Loucy (cell line): ENCODE data around the gene PNMA3.
"Not testable (repeated sequence)": the region's sequence is repeated elsewhere in the genome, so short reads cannot be mapped to it uniquely, and the experiment has no call there.

Experiments used
- H2AFZ ChIP-seq: fragments of 200-600 bp; sonication (generic); 2 replicates; pipeline ENCODE4 v1.6.0; 2016; ENCODE audit warnings: antibody characterized with exemption, mild to moderate bottlenecking, low read length, moderate library complexity
- H3F3A ChIP-seq: fragments of 200-600 bp; 2 replicates; pipeline ENCODE4 v1.6.0; 2016; ENCODE audit warnings: antibody characterized with exemption, low read depth, mild to moderate bottlenecking
- H3K27me3 ChIP-seq: fragments of 200-600 bp; sonication (generic); 2 replicates; pipeline ENCODE4 v1.6.1; 2014; ENCODE audit warnings: low read length, mild to moderate bottlenecking; ENCODE audit not compliant: insufficient read depth, poor library complexity, severe bottlenecking
- H3K36me3 ChIP-seq: fragments of 200-600 bp; sonication (generic); 2 replicates; pipeline ENCODE4 v1.6.1; 2016; ENCODE audit warnings: low read length; ENCODE audit not compliant: insufficient read depth
- H3K4me1 ChIP-seq: fragments of 200-600 bp; sonication (generic); 2 replicates; pipeline ENCODE4 v1.5.1; 2014; ENCODE audit warnings: low read length, mild to moderate bottlenecking; ENCODE audit not compliant: insufficient read depth, poor library complexity, severe bottlenecking
- H3K4me2 ChIP-seq: fragments of 200-600 bp; sonication (generic); 2 replicates; pipeline ENCODE4 v1.6.0; 2014; ENCODE audit warnings: antibody characterized with exemption, low read length, low read depth, mild to moderate bottlenecking; ENCODE audit not compliant: poor library complexity, severe bottlenecking
- H3K4me3 ChIP-seq: fragments of 200-600 bp; sonication (generic); 2 replicates; pipeline ENCODE4 v1.5.1; 2014; ENCODE audit warnings: low read length, mild to moderate bottlenecking, mixed read lengths; ENCODE audit not compliant: poor library complexity, severe bottlenecking
- H3K79me2 ChIP-seq: fragments of 200-600 bp; sonication (generic); 2 replicates; pipeline ENCODE4 v1.6.1; 2014; ENCODE audit warnings: low read length; ENCODE audit not compliant: insufficient read depth
- H3K9ac ChIP-seq: fragments of 200-600 bp; sonication (generic); 2 replicates; pipeline ENCODE4 v1.6.0; 2014; ENCODE audit warnings: mild to moderate bottlenecking, low read depth, low read length, moderate library complexity; ENCODE audit not compliant: poor library complexity, severe bottlenecking
- H3K9me2 ChIP-seq: fragments of 200-600 bp; sonication (generic); replicated peaks from 2 replicates; pipeline ENCODE4 v1.6.1; 2016; ENCODE audit warnings: low read depth, low read length, mixed read lengths
- H3K9me3 ChIP-seq: fragments of 200-600 bp; sonication (generic); 2 replicates; pipeline ENCODE4 v1.6.1; 2014; ENCODE audit warnings: mild to moderate bottlenecking, antibody characterized with exemption, low read length, low read depth; ENCODE audit not compliant: insufficient read depth
- H4K20me1 ChIP-seq: fragments of 200-600 bp; sonication (generic); 2 replicates; pipeline ENCODE4 v1.6.0; 2014; ENCODE audit warnings: antibody characterized with exemption, low read length, mild to moderate bottlenecking; ENCODE audit not compliant: insufficient read depth, poor library complexity, severe bottlenecking
- CTCF ChIP-seq: fragments of 200-600 bp; sonication (generic); conservative IDR thresholded peaks from 2 replicates; pipeline ENCODE4 v1.5.1; 2014; ENCODE audit warnings: mild to moderate bottlenecking, antibody characterized with exemption, low read length
- EZH2phosphoT487 ChIP-seq: fragments of 200-600 bp; IDR thresholded peaks from 2 replicates; pipeline ENCODE4 v1.6.1; 2018; ENCODE audit warnings: antibody characterized with exemption, mild to moderate bottlenecking, moderate library complexity, borderline replicate concordance

Gene PNMA3

DNA sequence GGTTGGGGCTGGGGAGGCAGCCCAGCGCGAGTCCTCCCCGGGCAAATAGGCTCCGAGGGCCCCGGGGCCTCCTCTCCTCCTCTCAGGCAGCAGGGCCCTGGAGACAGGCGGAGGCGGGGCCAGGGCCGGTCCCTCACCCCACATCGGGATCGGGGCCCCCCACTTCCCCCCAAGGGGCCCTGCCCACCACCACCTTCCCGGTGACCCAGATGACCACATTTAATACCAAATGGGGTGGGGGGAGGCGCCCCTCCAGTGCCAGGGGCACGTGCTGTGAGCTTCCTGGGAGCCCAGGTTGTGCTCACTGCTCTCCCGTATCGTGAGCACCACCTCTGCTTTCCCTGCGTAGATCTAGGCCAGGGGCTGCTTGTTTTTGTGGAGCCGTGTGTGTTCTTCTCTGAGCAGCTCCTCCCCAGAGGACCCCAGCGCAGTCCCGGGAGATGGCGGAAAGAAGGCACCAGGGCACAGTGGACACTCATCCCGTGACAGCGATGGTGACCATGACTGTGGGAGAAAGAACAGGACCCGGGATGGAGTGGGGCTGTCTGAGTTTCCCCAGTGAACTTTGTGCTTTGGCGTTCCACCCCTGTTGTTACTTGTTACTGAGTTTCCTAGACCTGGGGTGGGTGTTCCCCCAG is 18.1 kb downstream of the PNMA3 start:
- no peaks in the 10 kb centered on the region for H3K9me3 ChIP-seq
- no peaks in the 10 kb centered on the region for H4K20me1 ChIP-seq
- H3F3A ChIP-seq, result no peaks in the 10 kb centered on the region
- H3K4me1 ChIP-seq, result no peaks in the 10 kb centered on the region
- no peak overlapping the region for H3K9ac ChIP-seq
- no peaks in the 10 kb centered on the region for H3K27me3 ChIP-seq
- H3K36me3 ChIP-seq, result no peaks in the 10 kb centered on the region
- H3K79me2 ChIP-seq, result no peaks in the 10 kb centered on the region
- no peak overlapping the region for H3K4me3 ChIP-seq
- no peak overlapping the region for H2AFZ ChIP-seq
- no peaks in the 10 kb centered on the region for H3K9me2 ChIP-seq
- no peak overlapping the region for H3K4me2 ChIP-seq
- TF ChIP-seq CTCF (no peak), EZH2phosphoT487 (no peak)

DNA sequence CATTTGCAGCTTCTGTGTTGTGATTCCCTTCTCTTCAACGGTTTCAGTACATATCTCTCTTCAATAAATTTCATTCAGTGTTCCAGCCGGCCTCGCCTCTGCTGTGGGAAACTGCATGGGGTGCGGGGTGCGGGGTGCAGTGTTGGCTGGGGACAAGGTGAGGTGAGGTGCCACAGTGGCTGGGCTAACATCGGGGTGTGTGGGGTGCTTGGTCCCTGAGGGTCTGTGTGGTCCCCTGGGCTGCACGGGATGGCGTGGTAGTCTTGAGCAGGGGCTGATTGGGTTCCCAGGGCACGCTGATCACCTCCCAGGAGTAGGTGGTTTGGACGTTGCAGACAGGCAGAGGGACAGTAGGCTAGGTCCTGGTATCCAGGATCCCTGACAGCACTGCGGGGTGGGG is 18.7 kb downstream of the PNMA3 start:
- Histone ChIP-seq H4K20me1 (no peaks in the 10 kb centered on the region), H3K4me2 (no peak overlapping the region), H3K9me3 (no peaks in the 10 kb centered on the region), H2AFZ (no peak overlapping the region), H3K4me1 (no peaks in the 10 kb centered on the region), H3K36me3 (no peaks in the 10 kb centered on the region), H3F3A (no peaks in the 10 kb centered on the region), H3K27me3 (no peaks in the 10 kb centered on the region), H3K79me2 (no peaks in the 10 kb centered on the region), H3K4me3 (no peak overlapping the region), H3K9ac (no peak overlapping the region), H3K9me2 (no peaks in the 10 kb centered on the region)
- TF ChIP-seq CTCF (no peak), EZH2phosphoT487 (no peak)

DNA sequence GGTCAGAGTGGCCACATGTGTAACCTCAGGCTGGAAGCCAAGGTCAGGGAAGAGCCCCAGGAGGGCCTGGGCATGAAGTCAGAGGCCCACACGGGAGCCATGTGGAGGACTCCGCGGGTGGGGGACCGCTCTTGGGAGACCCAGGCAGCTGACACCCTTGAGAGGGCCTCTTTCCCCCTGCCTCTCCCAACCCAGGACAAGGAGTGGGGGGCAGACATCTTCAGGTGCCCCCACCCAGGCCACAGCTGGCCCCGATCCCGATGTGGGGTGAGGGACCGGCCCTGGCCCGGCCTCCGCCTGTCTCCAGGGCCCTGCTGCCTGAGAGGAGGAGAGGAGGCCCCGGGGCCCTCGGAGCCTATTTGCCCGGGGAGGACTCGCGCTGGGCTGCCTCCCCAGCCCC is 19.1 kb downstream of the PNMA3 start:
- H3K9me2 ChIP-seq, result no peaks in the 10 kb centered on the region
- no peak for TF ChIP-seq EZH2phosphoT487
- no peak overlapping the region for H2AFZ ChIP-seq
- H3K4me2 ChIP-seq, result no peak overlapping the region
- no peaks in the 10 kb centered on the region for H3K27me3 ChIP-seq
- no peaks in the 10 kb centered on the region for H3F3A ChIP-seq
- no peak overlapping the region for H3K4me3 ChIP-seq
- no peaks in the 10 kb centered on the region for H4K20me1 ChIP-seq
- H3K4me1 ChIP-seq, result no peaks in the 10 kb centered on the region
- no peaks in the 10 kb centered on the region for H3K9me3 ChIP-seq
- H3K36me3 ChIP-seq, result no peaks in the 10 kb centered on the region
- H3K79me2 ChIP-seq, result no peaks in the 10 kb centered on the region
- no peak overlapping the region for H3K9ac ChIP-seq

GRCh38 chrX:153077437-153078135 is 21.3 kb downstream of the PNMA3 start:
- not testable (repeated sequence) for H4K20me1 ChIP-seq, H3F3A ChIP-seq, H3K36me3 ChIP-seq, H3K4me1 ChIP-seq, H2AFZ ChIP-seq, H3K9me3 ChIP-seq, H3K4me3 ChIP-seq, H3K4me2 ChIP-seq, H3K27me3 ChIP-seq, H3K9me2 ChIP-seq, H3K9ac ChIP-seq, H3K79me2 ChIP-seq

- not testable (repeated sequence) for H3K27me3 ChIP-seq, H3K9ac ChIP-seq, H3K36me3 ChIP-seq, H3K9me3 ChIP-seq, H3F3A ChIP-seq, H3K79me2 ChIP-seq, H2AFZ ChIP-seq, H3K4me3 ChIP-seq, H4K20me1 ChIP-seq, H3K9me2 ChIP-seq, H3K4me1 ChIP-seq, H3K4me2 ChIP-seq
These were observed 27.1 kb downstream of the PNMA3 start for GRCh38 chrX:153083238-153083923.
